HCT116 (cell line): ENCODE measurements around the gene TEX9. TPM values are rescaled to one million over a fixed set of nuclear protein-coding genes. Genes with fewer than 3 reads are reported as not detected.
"Not testable (repeated sequence)": the region's sequence is repeated elsewhere in the genome, so short reads cannot be mapped to it uniquely, and the experiment has no call there.

Source experiments
- ATAC-seq: fragments of 200-7000 bp; cut with Tn5 transposase; 2 replicates; pipeline ENCODE4 v1.9.1; 2020; ENCODE audit warnings: mild to moderate bottlenecking, moderate library complexity
- BruUV-seq: library from RNA; stranded (reverse); fragments of 400-500 nt; replicated peaks from 2 replicates; lab custom pipeline; 2021; lab: Mats Ljungman, UMichigan
- CTCF ChIA-PET: fragments of 300-600 bp; sonication (Branson Sonifier 250); formaldehyde crosslinking; loops from one replicate; lab custom pipeline; 2021; ENCODE audit warnings: antibody characterized with exemption; lab: Charles Lee
- POLR2A ChIA-PET: fragments of 300-600, 350-600 bp; sonication (Branson Sonifier 250); formaldehyde crosslinking; loops from one replicate; lab custom pipeline; 2021; ENCODE audit warnings: antibody characterized with exemption; lab: Charles Lee
- RAD21 ChIA-PET, 2 experiments: fragments of 300-600 bp; sonication (Branson Sonifier 250); formaldehyde crosslinking; loops; one replicate each; lab custom pipeline; 2023; ENCODE audit warnings: low total read pairs in 2 of 2; ENCODE audit not compliant: uncharacterized antibody in 2 of 2, unreplicated experiment in 2 of 2, low non-redundant PET in 1 of 2; lab: Charles Lee
- DNase-seq: peaks from one replicate; pipeline ENCODE4 v3.0.0-alpha.2; 2010; ENCODE audit warnings: low read depth, low spot score
- H2AFZ ChIP-seq: fragments of 200-600 bp; shearing (Covaris generic), sonication (generic); 2 replicates; pipeline ENCODE4 v1.6.1; 2017; ENCODE audit warnings: low read depth, mixed run types, mixed read lengths, antibody characterized with exemption, low read length; ENCODE audit not compliant: poor library complexity, severe bottlenecking
- H3K27ac ChIP-seq: 2 replicates; pipeline ENCODE4 v1.5.1; 2012; ENCODE audit warnings: low read depth, low read length
- H3K27me3 ChIP-seq: fragments of 200-600 bp; sonication (generic); 2 replicates; pipeline ENCODE4 v1.6.1; 2016; ENCODE audit warnings: mixed run types, low read length, mixed read lengths; ENCODE audit not compliant: insufficient read depth
- H3K36me3 ChIP-seq, 2 experiments: fragments of 200-500 bp in 1 of 2; fragments of 200-600 bp in 1 of 2; sonication (Bioruptor generic) in 1 of 2; sonication (generic) in 1 of 2; 2 replicates each; pipeline versions ENCODE4 v1.5.1 to v1.6.1; 2014 to 2016; ENCODE audit warnings: low read length in 2 of 2, inconsistent platforms in 1 of 2, mixed read lengths in 1 of 2, mixed run types in 1 of 2; ENCODE audit not compliant: insufficient read depth in 2 of 2, control insufficient read depth in 1 of 2
- H3K4me1 ChIP-seq, 2 experiments: fragments of 200-600 bp in 1 of 2; sonication (generic) in 1 of 2; 2 replicates each; pipeline versions ENCODE4 v1.5.1 to v1.6.1; 2012 to 2017; ENCODE audit warnings: low read length in 2 of 2, inconsistent platforms in 1 of 2, mild to moderate bottlenecking in 1 of 2, mixed read lengths in 1 of 2, mixed run types in 1 of 2, moderate library complexity in 1 of 2; ENCODE audit not compliant: insufficient read depth in 2 of 2, control insufficient read depth in 1 of 2
- H3K4me2 ChIP-seq: fragments of 200-600 bp; sonication (generic); 2 replicates; pipeline ENCODE4 v1.6.1; 2017; ENCODE audit warnings: mixed run types, low read length, mixed read lengths
- H3K4me3 ChIP-seq, 2 experiments: fragments of 200-600 bp in 1 of 2; sonication (generic) in 1 of 2; replicated peaks in 1 of 2; 2 replicates each; pipeline ENCODE4 v1.5.1; 2011 to 2016; ENCODE audit warnings: low read length in 2 of 2, control low read depth in 1 of 2, low read depth in 1 of 2, mild to moderate bottlenecking in 1 of 2, mixed read lengths in 1 of 2, mixed run types in 1 of 2
- H3K79me2 ChIP-seq: fragments of 200-600 bp; sonication (generic); 2 replicates; pipeline ENCODE4 v1.6.1; 2017; ENCODE audit warnings: mild to moderate bottlenecking, mixed run types, low read length, moderate library complexity, mixed read lengths; ENCODE audit not compliant: insufficient read depth
- H3K9ac ChIP-seq: fragments of 200-600 bp; sonication (generic); 2 replicates; pipeline ENCODE4 v1.6.1; 2016; ENCODE audit warnings: low read length, mixed read lengths
- H3K9me2 ChIP-seq: fragments of 200-600 bp; sonication (generic), shearing (Covaris generic); 2 replicates; pipeline ENCODE4 v1.6.1; 2017; ENCODE audit warnings: mixed run types, mild to moderate bottlenecking, moderate library complexity; ENCODE audit not compliant: insufficient read depth
- H3K9me3 ChIP-seq, 2 experiments: fragments of 200-500 bp in 1 of 2; fragments of 200-600 bp in 1 of 2; sonication (Bioruptor generic) in 1 of 2; sonication (generic) in 1 of 2; 2 replicates each; pipeline ENCODE4 v1.6.1; 2014 to 2017; ENCODE audit warnings: low read length in 2 of 2, mixed read lengths in 2 of 2, inconsistent platforms in 1 of 2, low read depth in 1 of 2, mild to moderate bottlenecking in 1 of 2, mixed run types in 1 of 2, moderate library complexity in 1 of 2; ENCODE audit not compliant: control insufficient read depth in 1 of 2, insufficient read depth in 1 of 2
- H4K20me1 ChIP-seq: fragments of 200-600 bp; sonication (generic), shearing (Covaris generic); 2 replicates; pipeline ENCODE4 v1.6.1; 2017; ENCODE audit warnings: mixed run types, mild to moderate bottlenecking, moderate library complexity; ENCODE audit not compliant: insufficient read depth
- EZH2 ChIP-seq: fragments of 200-600 bp; sonication (generic); IDR thresholded peaks from 2 replicates; pipeline ENCODE4 v1.6.1; 2017; ENCODE audit warnings: antibody characterized with exemption, mixed run types
- YY1 ChIP-seq: IDR thresholded peaks from 2 replicates; pipeline ENCODE4 v1.6.1; 2011; ENCODE audit warnings: low read length, low read depth, moderate library complexity, mild to moderate bottlenecking; ENCODE audit not compliant: insufficient replicate concordance; ENCODE audit errors: extremely low read depth
- intact Hi-C: fragments of 100-400 bp; cut with micrococcal nuclease; formaldehyde crosslinking; loops from 2 replicates; pipeline ENCODE4 v1.10.0; 2022
- total RNA-seq: library from RNA; stranded (reverse); gene quantifications from one replicate; pipeline ENCODE4 v1.2.1, GENCODE V29; 2021; ENCODE audit not compliant: unreplicated experiment

Gene TEX9
- total RNA-seq, 1 experiment from 2014 or later: 5.2 TPM

GRCh38 chr15:56399209-56399608 lies 34.0 kb downstream of the TEX9 start:
- intact Hi-C loops, H3K4me2 ChIP-seq, H3K36me3 ChIP-seq, BruUV-seq, H3K4me1 ChIP-seq, H3K9ac ChIP-seq, H3K79me2 ChIP-seq, RAD21 ChIA-PET, H3K9me3 ChIP-seq, H3K27me3 ChIP-seq, H2AFZ ChIP-seq, H4K20me1 ChIP-seq, CTCF ChIA-PET, ATAC-seq, H3K9me2 ChIP-seq, POLR2A ChIA-PET, H3K4me3 ChIP-seq, H3K27ac ChIP-seq, DNase-seq: not testable (repeated sequence)

DNA sequence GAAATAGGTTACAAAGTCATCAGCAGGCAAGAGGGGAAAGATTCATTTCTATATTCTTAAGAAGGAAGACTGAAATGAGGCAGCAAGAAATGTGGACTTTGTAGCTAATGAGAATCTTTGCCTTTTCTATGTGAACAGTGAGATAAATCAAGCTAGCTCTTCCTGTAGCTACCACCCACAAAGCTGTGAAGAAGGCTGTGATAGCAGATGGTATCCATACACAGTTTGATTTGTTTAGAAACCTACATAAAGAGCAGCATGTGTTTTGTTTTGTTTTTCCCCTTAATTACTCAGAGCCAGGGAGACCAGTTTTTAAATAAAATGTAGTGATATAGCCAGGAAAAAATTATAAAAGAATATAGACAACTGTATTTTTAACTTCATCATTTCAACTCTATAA lies 45.5 kb downstream of the TEX9 start:
- no peak for DNase-seq
- TF ChIP-seq YY1 (no peak), EZH2 (no peak)
- TF ChIP-seq, all 23 proteins: peak for 0
- no peaks in the 10 kb centered on the region for H3K36me3 ChIP-seq
- H3K4me1 ChIP-seq: no peaks in the 10 kb centered on the region
- no peak overlapping the region for H2AFZ ChIP-seq
- no peaks in the 10 kb centered on the region for H3K9me2 ChIP-seq
- no peaks in the 10 kb centered on the region for H3K27me3 ChIP-seq
- ATAC-seq: no peak
- intact Hi-C loops: no loop called here
- RAD21 ChIA-PET: no interaction called here
- no peaks in the 10 kb centered on the region for H3K79me2 ChIP-seq
- no TSS peak for BruUV-seq
- H3K4me2 ChIP-seq: no peak overlapping the region
- no peak overlapping the region for H3K27ac ChIP-seq
- H3K9me3 ChIP-seq: no peaks in the 10 kb centered on the region
- H3K9ac ChIP-seq: no peak overlapping the region
- CTCF ChIA-PET: interaction anchor here (1.0 kb wide), 1 partner anchor 115 kb away, joined by 3 read pairs; no protein-coding TSS in a partner anchor
- H4K20me1 ChIP-seq: no peaks in the 10 kb centered on the region
- POLR2A ChIA-PET: interaction anchor here (1.0 kb wide), 1 partner anchor 11 kb away, joined by 3 read pairs; no protein-coding TSS in a partner anchor
- no peak overlapping the region for H3K4me3 ChIP-seq
